Tibial nerve (tissue), 4 donors: ENCODE data around the gene LTB4R2. TPM values are rescaled to one million over a fixed set of nuclear protein-coding genes. Genes with fewer than 3 reads are reported as not detected.

ENCODE experiments used
- DNase-seq, 2 donors: peaks; one replicate each; pipeline ENCODE4 v3.0.0-alpha.2; 2019; ENCODE audit warnings: low spot score in 2 of 2
- H3K27ac ChIP-seq, 4 donors: fragments of 200-600 bp; sonication (generic) in 3 of 4; one replicate each; pipeline ENCODE4 v1.5.1; 2017 to 2019; ENCODE audit warnings: mild to moderate bottlenecking in 1 of 4
- H3K27me3 ChIP-seq, 2 donors: fragments of 200-600 bp; sonication (generic) in 1 of 2; one replicate each; pipeline versions ENCODE4 v1.5.1 to v1.6.0; 2017 to 2019
- H3K36me3 ChIP-seq, 3 donors: fragments of 200-600 bp; sonication (generic); one replicate each; pipeline ENCODE4 v1.5.1; 2018 to 2019
- H3K4me1 ChIP-seq, 4 donors: fragments of 200-600 bp; sonication (generic) in 3 of 4; one replicate each; pipeline ENCODE4 v1.5.1; 2017 to 2019
- H3K4me3 ChIP-seq, 4 donors: fragments of 200-600 bp; sonication (generic) in 3 of 4; one replicate each; pipeline ENCODE4 v1.5.1; 2017 to 2019; ENCODE audit warnings: mild to moderate bottlenecking in 1 of 4, moderate library complexity in 1 of 4
- H3K9me3 ChIP-seq, 4 donors: fragments of 200-600 bp; sonication (generic) in 3 of 4; one replicate each; pipeline ENCODE4 v1.5.1; 2017 to 2019
- EP300 ChIP-seq, 2 donors: sonication (generic); formaldehyde crosslinking; IDR thresholded peaks; one replicate each; pipeline ENCODE4 v1.6.1; 2017; ENCODE audit warnings: antibody characterized with exemption in 2 of 2, mild to moderate bottlenecking in 1 of 2
- POLR2A ChIP-seq, 2 donors: fragments of 450-650 bp; IDR thresholded peaks; one replicate each; pipeline ENCODE4 v1.6.1; 2017; ENCODE audit warnings: antibody characterized with exemption in 2 of 2, mild to moderate bottlenecking in 2 of 2, moderate library complexity in 2 of 2
- WGBS, 2 donors: methylation state at CpG; one replicate each; pipeline ENCODE4 v1.1.5; 2018; 5-methylcytosine and 5-hydroxymethylcytosine counted together
- total RNA-seq, 4 donors: library from RNA; depleted of rRNA; stranded (reverse); fragments of >200 nt; gene quantifications; one replicate each; pipeline ENCODE4 v1.1.0, GENCODE V29; 2016
- TF ChIP-seq, protein P1 (sequence below), 5 experiments: fragments of 200-600 bp in 3 of 5; fragments of 450-650 bp in 2 of 5; sonication (generic) in 3 of 5; IDR thresholded peaks; one replicate each; pipeline ENCODE4 v1.5.1; 2016 to 2019; ENCODE audit warnings: antibody characterized with exemption in 5 of 5, mild to moderate bottlenecking in 3 of 5, moderate library complexity in 2 of 5

LTB4R2 gene, protein sequence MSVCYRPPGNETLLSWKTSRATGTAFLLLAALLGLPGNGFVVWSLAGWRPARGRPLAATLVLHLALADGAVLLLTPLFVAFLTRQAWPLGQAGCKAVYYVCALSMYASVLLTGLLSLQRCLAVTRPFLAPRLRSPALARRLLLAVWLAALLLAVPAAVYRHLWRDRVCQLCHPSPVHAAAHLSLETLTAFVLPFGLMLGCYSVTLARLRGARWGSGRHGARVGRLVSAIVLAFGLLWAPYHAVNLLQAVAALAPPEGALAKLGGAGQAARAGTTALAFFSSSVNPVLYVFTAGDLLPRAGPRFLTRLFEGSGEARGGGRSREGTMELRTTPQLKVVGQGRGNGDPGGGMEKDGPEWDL
- 10 to 100 TPM; 15.5 to 31.5 (median 20.2) TPM for total RNA-seq

DNA sequence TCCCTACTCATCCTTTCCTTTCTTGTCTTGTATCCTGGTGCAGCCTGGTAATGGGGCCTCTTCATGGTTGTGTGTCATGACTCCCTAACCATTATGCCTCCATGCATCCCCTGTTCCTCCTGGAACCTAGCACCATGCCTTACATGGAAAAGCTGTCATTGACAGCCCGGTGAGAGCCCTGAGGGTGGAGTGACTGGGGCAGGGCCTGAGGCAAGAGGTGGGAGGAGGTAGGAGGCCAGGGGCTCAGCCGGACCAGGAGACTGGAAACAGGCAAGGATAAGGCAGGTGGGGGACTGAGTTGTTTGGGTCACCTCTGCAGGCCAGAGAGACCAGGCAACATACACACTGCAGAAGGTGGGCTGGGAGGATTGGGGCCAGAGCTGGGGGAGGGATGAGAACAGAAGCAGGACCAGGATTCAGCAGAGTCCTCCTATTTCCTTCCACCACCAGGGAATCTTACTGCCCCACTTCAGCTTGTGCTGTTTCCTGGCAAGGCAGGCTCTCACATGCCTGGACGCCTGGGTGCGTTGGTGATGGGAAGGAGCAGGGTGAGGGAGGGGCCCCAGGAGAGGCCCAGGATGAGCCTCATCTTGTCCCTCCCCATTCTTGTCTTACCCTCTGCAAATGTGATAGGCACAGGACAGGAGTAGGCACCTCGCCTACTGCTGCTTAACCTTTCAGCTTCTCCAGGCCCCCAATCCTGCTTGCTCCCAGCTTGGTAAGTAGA is at the start of gene LTB4R2:
TSS of gene LTB4R2 (plus strand) at position 603 of the 727 bp plus-strand sequence. CDS start 525 bp downstream, outside the sequence.
- WGBS, 2 donors = 59 to 68% methylated on average over 5 of the region's 5 CpGs
- peak within 1 kb of the TSS; percentile 41 to 76 (median 58) for H3K4me3 ChIP-seq
- peaks cover 0 to 63% (median 27%) of the 10 kb centered on the region in 4 donors for H3K4me1 ChIP-seq
- H3K9me3 ChIP-seq = no peaks in the 10 kb centered on the region
- no peak for DNase-seq
- peaks cover 2 to 34% (median 24%) of the 10 kb centered on the region in 3 donors for H3K36me3 ChIP-seq
- H3K27ac ChIP-seq = peak within 1 kb of the TSS; percentile 40 to 90 (median 80)
- no peaks in the 10 kb centered on the region for H3K27me3 ChIP-seq
- no peak for TF ChIP-seq POLR2A (IDR thresholded peaks at IDR 0.05)
- TF ChIP-seq EP300 (IDR thresholded peaks at IDR 0.05) = no peak
- TF ChIP-seq, protein P1, sequence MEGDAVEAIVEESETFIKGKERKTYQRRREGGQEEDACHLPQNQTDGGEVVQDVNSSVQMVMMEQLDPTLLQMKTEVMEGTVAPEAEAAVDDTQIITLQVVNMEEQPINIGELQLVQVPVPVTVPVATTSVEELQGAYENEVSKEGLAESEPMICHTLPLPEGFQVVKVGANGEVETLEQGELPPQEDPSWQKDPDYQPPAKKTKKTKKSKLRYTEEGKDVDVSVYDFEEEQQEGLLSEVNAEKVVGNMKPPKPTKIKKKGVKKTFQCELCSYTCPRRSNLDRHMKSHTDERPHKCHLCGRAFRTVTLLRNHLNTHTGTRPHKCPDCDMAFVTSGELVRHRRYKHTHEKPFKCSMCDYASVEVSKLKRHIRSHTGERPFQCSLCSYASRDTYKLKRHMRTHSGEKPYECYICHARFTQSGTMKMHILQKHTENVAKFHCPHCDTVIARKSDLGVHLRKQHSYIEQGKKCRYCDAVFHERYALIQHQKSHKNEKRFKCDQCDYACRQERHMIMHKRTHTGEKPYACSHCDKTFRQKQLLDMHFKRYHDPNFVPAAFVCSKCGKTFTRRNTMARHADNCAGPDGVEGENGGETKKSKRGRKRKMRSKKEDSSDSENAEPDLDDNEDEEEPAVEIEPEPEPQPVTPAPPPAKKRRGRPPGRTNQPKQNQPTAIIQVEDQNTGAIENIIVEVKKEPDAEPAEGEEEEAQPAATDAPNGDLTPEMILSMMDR (IDR thresholded peaks at IDR 0.05) = no peak

DNA sequence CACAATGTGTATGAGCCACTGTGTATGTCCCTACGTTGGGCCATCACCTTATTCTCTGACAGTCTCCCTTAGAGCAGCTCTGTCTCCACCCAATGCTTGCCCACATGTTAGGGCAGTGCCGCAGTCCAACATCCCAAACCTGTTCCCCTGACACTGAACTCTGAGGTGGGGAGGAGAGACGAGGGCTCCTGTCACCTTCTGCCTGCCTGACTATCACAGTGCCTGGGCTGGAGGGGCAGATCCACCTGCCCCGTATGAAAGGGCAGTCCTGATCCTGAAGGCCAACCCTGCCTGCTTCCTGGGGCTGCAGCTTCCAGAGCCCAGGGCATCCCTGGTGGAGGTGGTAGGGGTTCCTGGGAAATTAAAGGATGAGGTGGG is 49.2 kb upstream of the LTB4R2 start:
- no peak overlapping the region for H3K4me3 ChIP-seq
- peaks cover 0 to 71% (median 0%) of the 10 kb centered on the region in 3 donors for H3K36me3 ChIP-seq
- H3K9me3 ChIP-seq = no peaks in the 10 kb centered on the region
- peak overlapping the region in 1 of 4 donors; percentile 72 for H3K27ac ChIP-seq
- TF ChIP-seq, protein P1 (IDR thresholded peaks at IDR 0.05) = no peak
- TF ChIP-seq POLR2A (IDR thresholded peaks at IDR 0.05) (no peak), EP300 (IDR thresholded peaks at IDR 0.05) (no peak)
- peaks cover 0 to 12% (median 0%) of the 10 kb centered on the region in 4 donors for H3K4me1 ChIP-seq
- WGBS, 2 donors = 68 to 76% methylated on average over 3 to 4 of the region's 4 CpGs
- no peak for DNase-seq
- no peaks in the 10 kb centered on the region for H3K27me3 ChIP-seq

DNA sequence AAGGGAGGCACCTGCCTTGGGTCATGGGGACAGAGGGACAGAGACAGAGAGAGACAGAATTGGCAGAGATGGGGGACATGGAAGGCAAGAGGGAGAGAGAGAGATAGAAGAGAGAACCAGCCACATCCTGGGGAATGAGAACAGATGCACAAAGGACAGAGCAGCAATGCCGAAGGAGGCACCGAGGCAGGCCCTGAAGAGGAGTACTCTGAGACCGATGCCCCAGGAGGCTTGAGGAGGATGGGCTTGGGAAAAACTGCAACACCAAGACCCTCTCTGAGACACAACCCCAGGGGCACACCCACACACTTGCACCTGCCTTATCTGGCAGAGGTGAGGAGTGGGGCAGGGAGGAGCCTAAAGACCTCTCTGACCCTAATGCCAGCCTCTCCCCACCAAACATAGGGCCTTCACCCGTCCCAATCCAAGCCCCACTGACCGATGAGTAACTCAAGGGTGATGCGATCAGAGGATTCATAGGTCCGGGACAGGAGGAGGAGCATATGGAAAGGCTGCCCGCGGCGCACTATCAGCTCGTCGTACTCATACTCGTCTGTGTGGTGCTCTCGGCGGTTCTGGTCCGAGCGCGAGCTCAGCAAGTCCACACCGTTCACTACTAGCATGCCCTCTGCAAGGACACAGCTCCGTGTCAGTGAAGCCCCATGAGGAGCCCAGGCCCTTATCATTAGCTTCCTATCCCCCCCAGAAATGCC is 48.5 kb upstream of the LTB4R2 start:
- H3K27me3 ChIP-seq = no peaks in the 10 kb centered on the region
- H3K4me1 ChIP-seq = peaks cover 0 to 12% (median 0%) of the 10 kb centered on the region in 4 donors
- no peak for DNase-seq
- H3K36me3 ChIP-seq = peaks cover 0 to 74% (median 0%) of the 10 kb centered on the region in 3 donors
- H3K9me3 ChIP-seq = no peaks in the 10 kb centered on the region
- 89 to 92% methylated on average over 20 of the region's 20 CpGs for WGBS, 2 donors
- no peak overlapping the region for H3K4me3 ChIP-seq
- TF ChIP-seq EP300 (IDR thresholded peaks at IDR 0.05) = no peak
- TF ChIP-seq, protein P1 (IDR thresholded peaks at IDR 0.05) = no peak
- TF ChIP-seq POLR2A (IDR thresholded peaks at IDR 0.05) = no peak
- H3K27ac ChIP-seq = no peak overlapping the region

DNA sequence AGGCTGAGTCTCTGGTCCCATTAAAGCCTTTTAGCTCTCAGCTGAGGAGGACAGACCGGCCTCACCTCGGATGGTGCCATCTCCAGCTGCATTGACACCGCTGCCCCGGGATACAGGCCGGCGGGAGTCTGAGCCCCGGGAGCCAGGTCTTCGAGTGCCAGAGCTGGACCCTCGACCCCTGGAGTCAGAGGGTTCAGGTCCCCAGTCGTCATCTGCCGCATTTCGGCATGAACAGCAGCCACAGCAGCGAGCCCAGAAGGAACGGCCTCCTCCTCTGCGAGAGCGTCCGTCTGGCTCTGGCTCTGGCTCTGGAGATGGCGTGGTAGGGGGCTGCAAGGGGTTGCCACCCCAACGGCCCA is 48.0 kb upstream of the LTB4R2 start:
- H3K36me3 ChIP-seq = peaks cover 0 to 79% (median 1%) of the 10 kb centered on the region in 3 donors
- H3K4me3 ChIP-seq = no peak overlapping the region
- H3K27ac ChIP-seq = no peak overlapping the region
- WGBS, 2 donors = 92 to 94% methylated on average over 18 to 19 of the region's 19 CpGs
- peaks cover 0 to 12% (median 0%) of the 10 kb centered on the region in 4 donors for H3K4me1 ChIP-seq
- no peak for TF ChIP-seq POLR2A (IDR thresholded peaks at IDR 0.05)
- TF ChIP-seq, protein P1 (IDR thresholded peaks at IDR 0.05) = no peak
- no peak for TF ChIP-seq EP300 (IDR thresholded peaks at IDR 0.05)
- H3K9me3 ChIP-seq = no peaks in the 10 kb centered on the region
- H3K27me3 ChIP-seq = no peaks in the 10 kb centered on the region
- DNase-seq = no peak
